Vagina (tissue), 2 donors: Measurements from ENCODE around the gene PIK3R3. TPM values are rescaled to one million over a fixed set of nuclear protein-coding genes. Genes with fewer than 3 reads are reported as not detected.

Experiments
- DNase-seq, 2 donors: peaks; one replicate each; pipeline ENCODE4 v3.0.0-alpha.2; 2017; ENCODE audit errors: extremely low spot score in 2 of 2
- H3K27ac ChIP-seq: fragments of 200-600 bp; sonication (generic); one replicate; pipeline ENCODE4 v1.5.1; 2019
- H3K27me3 ChIP-seq: fragments of 200-600 bp; sonication (generic); one replicate; pipeline ENCODE4 v1.5.1; 2019
- H3K36me3 ChIP-seq, 2 donors: fragments of 200-600 bp; sonication (generic); one replicate each; pipeline ENCODE4 v1.5.1; 2017 to 2019
- H3K4me1 ChIP-seq: fragments of 200-600 bp; sonication (generic); one replicate; pipeline ENCODE4 v1.5.1; 2019
- H3K4me3 ChIP-seq, 2 donors: fragments of 200-600 bp; sonication (generic); 1 replicate in 1 of 2; 2 replicates in 1 of 2; pipeline ENCODE4 v1.5.1; 2016 to 2019
- H3K9me3 ChIP-seq: fragments of 200-600 bp; sonication (generic); one replicate; pipeline ENCODE4 v1.5.1; 2019
- POLR2A ChIP-seq, 2 donors: fragments of 450-650 bp; IDR thresholded peaks; one replicate each; pipeline ENCODE4 v1.6.1; 2017; ENCODE audit warnings: antibody characterized with exemption in 2 of 2, mild to moderate bottlenecking in 2 of 2, moderate library complexity in 2 of 2
- POLR2AphosphoS5 ChIP-seq, 2 donors: sonication (generic); formaldehyde crosslinking; IDR thresholded peaks; one replicate each; pipeline ENCODE4 v1.9.0; 2017; ENCODE audit warnings: antibody characterized with exemption in 2 of 2, mild to moderate bottlenecking in 2 of 2, low read depth in 1 of 2; ENCODE audit not compliant: insufficient read depth in 1 of 2
- intact Hi-C: fragments of 100-400 bp; cut with DNase I; formaldehyde crosslinking; loops from one replicate; pipeline ENCODE4 v1.15.1; 2023
- small RNA-seq: library from RNA; depleted of rRNA; stranded (forward); fragments of <200 nt; gene quantifications from one replicate; pipeline ENCODE3, GENCODE V24; 2016
- total RNA-seq: library from RNA; depleted of rRNA; stranded (reverse); fragments of >200 nt; gene quantifications from one replicate; pipeline ENCODE4 v1.2.3, GENCODE V29; 2016
- TF ChIP-seq, protein P1 (sequence below), 3 experiments: fragments of 450-650 bp in 2 of 3; fragments of 200-600 bp in 1 of 3; sonication (generic) in 1 of 3; IDR thresholded peaks; one replicate each; pipeline ENCODE4 v1.5.1; 2017 to 2019; ENCODE audit warnings: antibody characterized with exemption in 3 of 3, mild to moderate bottlenecking in 2 of 3, moderate library complexity in 2 of 3

Gene PIK3R3
- total RNA-seq, 1 donor from 2014 or later: 27.0 TPM

DNA sequence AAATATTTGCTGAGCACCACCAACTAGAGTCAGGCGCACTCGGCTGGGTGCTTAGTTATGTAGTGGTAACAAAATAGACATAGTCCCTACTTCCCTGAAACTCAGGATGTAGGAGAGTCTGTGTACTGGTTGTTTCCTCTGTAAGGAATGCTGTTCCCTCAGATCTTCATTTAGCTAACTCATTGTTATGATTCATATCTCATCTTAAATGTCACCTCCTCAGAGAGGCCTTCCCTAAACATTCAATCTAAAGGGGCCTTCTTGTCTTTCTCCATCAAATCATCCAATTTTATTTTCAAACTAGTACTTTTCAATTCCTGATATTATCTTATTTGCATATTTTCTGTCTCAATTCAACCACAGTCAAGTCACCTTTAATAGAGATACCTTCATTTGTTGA lies 132.9 kb downstream of the PIK3R3 start:
- no peaks in the 10 kb centered on the region for H3K4me1 ChIP-seq
- H3K27ac ChIP-seq: no peak overlapping the region
- no peaks in the 10 kb centered on the region for H3K9me3 ChIP-seq
- no peaks in the 10 kb centered on the region for H3K27me3 ChIP-seq
- no peak overlapping the region for H3K4me3 ChIP-seq
- H3K36me3 ChIP-seq: no peaks in the 10 kb centered on the region
- TF ChIP-seq POLR2AphosphoS5 (IDR thresholded peaks at IDR 0.05; ENCODE audit: insufficient read depth in 1 of 2, low read depth in 1 of 2) (no peak), POLR2A (IDR thresholded peaks at IDR 0.05) (no peak)
- TF ChIP-seq, protein P1, sequence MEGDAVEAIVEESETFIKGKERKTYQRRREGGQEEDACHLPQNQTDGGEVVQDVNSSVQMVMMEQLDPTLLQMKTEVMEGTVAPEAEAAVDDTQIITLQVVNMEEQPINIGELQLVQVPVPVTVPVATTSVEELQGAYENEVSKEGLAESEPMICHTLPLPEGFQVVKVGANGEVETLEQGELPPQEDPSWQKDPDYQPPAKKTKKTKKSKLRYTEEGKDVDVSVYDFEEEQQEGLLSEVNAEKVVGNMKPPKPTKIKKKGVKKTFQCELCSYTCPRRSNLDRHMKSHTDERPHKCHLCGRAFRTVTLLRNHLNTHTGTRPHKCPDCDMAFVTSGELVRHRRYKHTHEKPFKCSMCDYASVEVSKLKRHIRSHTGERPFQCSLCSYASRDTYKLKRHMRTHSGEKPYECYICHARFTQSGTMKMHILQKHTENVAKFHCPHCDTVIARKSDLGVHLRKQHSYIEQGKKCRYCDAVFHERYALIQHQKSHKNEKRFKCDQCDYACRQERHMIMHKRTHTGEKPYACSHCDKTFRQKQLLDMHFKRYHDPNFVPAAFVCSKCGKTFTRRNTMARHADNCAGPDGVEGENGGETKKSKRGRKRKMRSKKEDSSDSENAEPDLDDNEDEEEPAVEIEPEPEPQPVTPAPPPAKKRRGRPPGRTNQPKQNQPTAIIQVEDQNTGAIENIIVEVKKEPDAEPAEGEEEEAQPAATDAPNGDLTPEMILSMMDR (IDR thresholded peaks at IDR 0.05): no peak
- no peak for DNase-seq
- intact Hi-C loops: no loop called here

DNA sequence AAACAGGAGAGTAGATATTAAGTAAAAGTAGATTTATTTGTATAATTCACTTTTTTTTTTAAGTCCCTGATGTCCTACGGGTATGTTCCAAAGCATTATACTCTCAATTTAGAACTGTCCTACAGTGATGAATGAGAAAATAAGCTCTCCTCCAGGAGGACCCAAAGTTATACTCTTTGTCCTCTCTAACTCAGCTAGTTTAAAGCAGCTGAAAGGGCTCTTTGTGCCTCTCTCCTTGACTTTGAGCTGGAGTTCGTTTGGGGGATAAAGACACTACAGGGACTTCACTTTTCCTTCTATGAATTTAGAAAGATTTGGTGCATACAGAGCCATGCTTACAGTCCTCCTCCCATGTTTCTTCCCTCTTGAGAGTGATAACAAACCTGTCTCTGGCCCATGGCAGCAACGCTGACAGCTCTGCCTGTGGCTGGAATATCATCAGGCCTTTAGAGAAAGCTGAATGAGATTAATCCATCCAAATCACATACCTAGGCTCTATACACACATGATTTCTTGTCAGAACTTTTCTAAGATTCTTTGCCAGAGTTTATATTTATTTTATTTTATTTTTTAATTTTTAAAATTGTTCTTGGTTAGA lies 134.3 kb downstream of the PIK3R3 start:
- no peak for DNase-seq
- Histone ChIP-seq H3K4me1 (no peaks in the 10 kb centered on the region), H3K27ac (no peak overlapping the region), H3K36me3 (no peaks in the 10 kb centered on the region), H3K9me3 (no peaks in the 10 kb centered on the region), H3K27me3 (no peaks in the 10 kb centered on the region), H3K4me3 (no peak overlapping the region)
- intact Hi-C loops: no loop called here
- TF ChIP-seq, protein P1 (IDR thresholded peaks at IDR 0.05): no peak
- TF ChIP-seq POLR2A (IDR thresholded peaks at IDR 0.05): no peak
- no peak for TF ChIP-seq POLR2AphosphoS5 (IDR thresholded peaks at IDR 0.05; ENCODE audit: insufficient read depth in 1 of 2, low read depth in 1 of 2)

DNA sequence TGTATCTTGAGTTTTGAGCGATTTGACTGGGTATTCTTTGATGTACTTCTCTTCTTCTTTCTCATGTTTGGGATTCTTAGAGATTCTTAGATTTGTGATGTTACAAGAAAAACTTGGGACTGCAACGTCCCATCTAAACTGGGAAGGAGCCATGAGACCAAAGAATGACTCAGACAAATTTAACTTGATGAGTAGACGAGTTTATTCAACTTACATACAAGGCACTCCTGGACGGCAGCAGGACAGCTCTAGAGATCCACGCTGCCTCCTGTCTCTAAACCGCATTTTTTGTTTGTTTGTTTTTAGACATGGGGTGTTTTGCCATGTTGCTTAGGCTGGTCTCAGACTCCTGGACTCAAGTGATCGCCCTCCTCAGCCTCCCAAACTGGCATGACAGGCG lies 137.1 kb downstream of the PIK3R3 start:
- TF ChIP-seq, protein P1 (IDR thresholded peaks at IDR 0.05): no peak
- TF ChIP-seq POLR2A (IDR thresholded peaks at IDR 0.05) (no peak), POLR2AphosphoS5 (IDR thresholded peaks at IDR 0.05; ENCODE audit: insufficient read depth in 1 of 2, low read depth in 1 of 2) (no peak)
- intact Hi-C loops: no loop called here

DNA sequence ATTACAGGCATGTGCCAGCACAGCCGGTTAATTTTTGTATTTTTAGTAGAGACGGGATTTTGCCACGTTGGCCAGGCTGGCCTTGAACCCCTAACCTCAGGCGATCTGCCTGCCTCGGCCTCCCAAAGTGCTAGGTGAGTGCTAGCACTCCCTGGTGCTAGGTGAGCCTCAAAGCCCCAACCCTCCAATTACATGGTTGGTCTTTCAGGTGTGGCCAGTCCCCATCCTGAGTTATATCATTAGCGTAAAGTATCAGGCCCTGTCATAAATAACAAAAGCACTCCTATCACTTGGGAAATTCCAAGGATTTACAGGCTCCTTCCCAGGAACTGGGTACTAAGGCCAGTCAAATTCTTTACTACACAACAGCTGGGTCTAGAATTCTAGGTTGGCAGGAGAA lies 138.0 kb downstream of the PIK3R3 start:
- Histone ChIP-seq H3K36me3 (no peaks in the 10 kb centered on the region), H3K4me1 (no peaks in the 10 kb centered on the region), H3K27ac (no peak overlapping the region), H3K4me3 (no peak overlapping the region), H3K9me3 (no peaks in the 10 kb centered on the region), H3K27me3 (no peaks in the 10 kb centered on the region)
- TF ChIP-seq, protein P1 (IDR thresholded peaks at IDR 0.05): no peak
- no peak for TF ChIP-seq POLR2A (IDR thresholded peaks at IDR 0.05)
- no peak for TF ChIP-seq POLR2AphosphoS5 (IDR thresholded peaks at IDR 0.05; ENCODE audit: insufficient read depth in 1 of 2, low read depth in 1 of 2)
- intact Hi-C loops: no loop called here
- DNase-seq: no peak

More for the DNA sequence above, 137.1 kb downstream of the PIK3R3 start:
- Histone ChIP-seq H3K27me3 (no peaks in the 10 kb centered on the region), H3K9me3 (no peaks in the 10 kb centered on the region), H3K4me1 (no peaks in the 10 kb centered on the region), H3K27ac (no peak overlapping the region), H3K4me3 (no peak overlapping the region), H3K36me3 (no peaks in the 10 kb centered on the region)
- no peak for DNase-seq

Small RNA genes within 50 kb of the gene (small RNA-seq; reads per million reads assigned to genes)
- gene AL358075.3: not detected
- not detected for gene AL672043.1

Other genes with a start within 250 kb of the PIK3R3 start
- 3.9 TPM for gene TSPAN1, start 42.5 kb upstream of the PIK3R3 start, total RNA-seq
- gene P3R3URF, start 43.9 kb upstream of the PIK3R3 start, total RNA-seq: not detected
- gene POMGNT1, start 65.8 kb upstream of the PIK3R3 start, total RNA-seq: 28.5 TPM
- 14.0 TPM for gene LURAP1, start 70.7 kb upstream of the PIK3R3 start, total RNA-seq
- gene RAD54L, start 115.1 kb upstream of the PIK3R3 start, total RNA-seq: 8.1 TPM
- 58.4 TPM for gene LRRC41, start 171.0 kb upstream of the PIK3R3 start, total RNA-seq
- gene UQCRH, start 171.1 kb upstream of the PIK3R3 start, total RNA-seq: 175 TPM
- 21.4 TPM for gene NSUN4, start 208.2 kb upstream of the PIK3R3 start, total RNA-seq